HFF-Myc (cell line): ENCODE data around the gene CYP2E1.
A peak's percentile ranks its signal among the peaks of the same experiment; 100 is the strongest.
"Not testable (repeated sequence)": the region's sequence is repeated elsewhere in the genome, so short reads cannot be mapped to it uniquely, and the experiment has no call there.

ENCODE experiments used
- DNase-seq: peaks from one replicate; pipeline ENCODE4 v3.0.0-alpha.2; 2011; ENCODE audit warnings: low read depth; ENCODE audit errors: extremely low read depth
- H3K4me3 ChIP-seq: replicated peaks from 2 replicates; pipeline ENCODE4 v1.5.1; 2011; ENCODE audit warnings: low read depth, mild to moderate bottlenecking, control low read depth, low read length
- CTCF ChIP-seq: IDR thresholded peaks from 2 replicates; pipeline ENCODE4 v1.5.1; 2012; ENCODE audit warnings: mild to moderate bottlenecking, low read depth, low read length, control low read depth; ENCODE audit errors: missing control alignments

CYP2E1 gene

GRCh38 chr10:133515471-133515870 lies 11.7 kb upstream of the CYP2E1 start:
- no peak for TF ChIP-seq CTCF
- H3K4me3 ChIP-seq, result no peak overlapping the region
- DNase-seq, result no peak

- TF ChIP-seq CTCF, result no peak
- no peak overlapping the region for H3K4me3 ChIP-seq
- no peak for DNase-seq
These were observed 11.1 kb upstream of the CYP2E1 start for GRCh38 chr10:133516057-133516456.

- not testable (repeated sequence) for DNase-seq, H3K4me3 ChIP-seq
These were observed 8.6 kb upstream of the CYP2E1 start for GRCh38 chr10:133518517-133518916.

GRCh38 chr10:133520193-133520738 lies 6.9 kb upstream of the CYP2E1 start:
- DNase-seq, result no peak
- peak overlapping the region; percentile 38 for H3K4me3 ChIP-seq
- peak; percentile 85 for TF ChIP-seq CTCF

- TF ChIP-seq CTCF, result no peak
- no peak overlapping the region for H3K4me3 ChIP-seq
- no peak for DNase-seq
These were observed 3.4 kb upstream of the CYP2E1 start for GRCh38 chr10:133523631-133524203.

GRCh38 chr10:133525444-133525843 lies 1.7 kb upstream of the CYP2E1 start:
- no peak for TF ChIP-seq CTCF
- H3K4me3 ChIP-seq, result no peak overlapping the region
- DNase-seq, result no peak

GRCh38 chr10:133527771-133528271 lies 658 bp downstream of the CYP2E1 start:
- H3K4me3 ChIP-seq, result no peak overlapping the region
- no peak for DNase-seq
- no peak for TF ChIP-seq CTCF
